HepG2 (cell line): ENCODE data around the gene BMAL1. TPM values are rescaled to one million over a fixed set of nuclear protein-coding genes. Genes with fewer than 3 reads are reported as not detected.

Source experiments
- ATAC-seq: fragments of 200-7000 bp; cut with Tn5 transposase; 3 replicates; pipeline ENCODE4 v1.9.1; 2020; ENCODE audit warnings: mild to moderate bottlenecking, moderate library complexity
- BruUV-seq: library from RNA; stranded (reverse); fragments of 400-500 nt; replicated peaks from 2 replicates; lab custom pipeline; 2021; lab: Mats Ljungman, UMichigan
- CTCF ChIA-PET: fragments of 300-600 bp; formaldehyde crosslinking; extraction: SDS; loops from one replicate; lab custom pipeline; 2021; ENCODE audit warnings: low total read pairs, inconsistent platforms, low intra/inter-chr PET ratio; lab: Yijun Ruan, JAX
- POLR2A ChIA-PET: fragments of 350-600 bp; sonication (Branson Sonifier 250); formaldehyde crosslinking; loops from one replicate; lab custom pipeline; 2020; ENCODE audit warnings: antibody characterized with exemption, inconsistent platforms; lab: Yijun Ruan, JAX
- DNase-seq: peaks from one replicate; pipeline ENCODE4 v3.0.0-alpha.2; 2015; ENCODE audit warnings: low spot score
- FAIRE-seq: peaks from 3 replicates; lab custom pipeline; 2011; peaks lifted over from hg19 to GRCh38; lab: Jason Lieb, UNC
- H2AFZ ChIP-seq: one replicate; pipeline ENCODE4 v1.6.1; 2011; ENCODE audit warnings: low read length, inconsistent platforms
- H3K27ac ChIP-seq: fragments of 300-600 bp; 3 replicates; pipeline ENCODE4 v1.8.0; 2011; ENCODE audit warnings: mixed run types, mild to moderate bottlenecking, mixed read lengths, low read length, inconsistent platforms; ENCODE audit not compliant: insufficient read depth; ENCODE audit errors: extremely low read length
- H3K27me3 ChIP-seq, 2 experiments: fragments of 200-600 bp in 1 of 2; 2 replicates in 1 of 2; 3 replicates in 1 of 2; pipeline versions ENCODE4 v1.6.0 to v1.8.0; 2011; ENCODE audit warnings: low read length in 2 of 2, mild to moderate bottlenecking in 2 of 2, moderate library complexity in 2 of 2, inconsistent platforms in 1 of 2; ENCODE audit not compliant: insufficient read depth in 2 of 2, control insufficient read depth in 1 of 2
- H3K36me3 ChIP-seq, 2 experiments: fragments of 200-600 bp in 1 of 2; replicated peaks in 1 of 2; 2 replicates in 1 of 2; 3 replicates in 1 of 2; pipeline versions ENCODE4 v1.5.1 to v1.8.0; 2011; ENCODE audit warnings: low read length in 2 of 2, inconsistent platforms in 1 of 2; ENCODE audit not compliant: insufficient read depth in 2 of 2, control insufficient read depth in 1 of 2
- H3K4me1 ChIP-seq: 2 replicates; pipeline ENCODE4 v1.5.1; 2012; ENCODE audit warnings: low read length, inconsistent platforms; ENCODE audit not compliant: insufficient read depth
- H3K4me2 ChIP-seq: 2 replicates; pipeline ENCODE4 v1.6.0; 2011; ENCODE audit warnings: low read depth, low read length, inconsistent platforms
- H3K4me3 ChIP-seq, 3 experiments: fragments of 200-600 bp in 1 of 3; sonication (generic), shearing (Covaris generic) in 1 of 3; replicated peaks in 1 of 3; 2 replicates each; pipeline ENCODE4 v1.5.1; 2011 to 2016; ENCODE audit warnings: low read length in 3 of 3, inconsistent platforms in 2 of 3, low read depth in 2 of 3, mild to moderate bottlenecking in 2 of 3, control low read depth in 1 of 3, mixed read lengths in 1 of 3; ENCODE audit not compliant: insufficient read depth in 1 of 3
- H3K79me2 ChIP-seq: one replicate; pipeline ENCODE4 v1.6.1; 2011; ENCODE audit warnings: low read length, inconsistent platforms; ENCODE audit not compliant: insufficient read depth
- H3K9ac ChIP-seq: 2 replicates; pipeline ENCODE4 v1.6.0; 2011; ENCODE audit warnings: mild to moderate bottlenecking, low read depth, low read length, inconsistent platforms; ENCODE audit not compliant: insufficient read depth
- H3K9me3 ChIP-seq: 2 replicates; pipeline ENCODE4 v1.5.1; 2012; ENCODE audit warnings: mild to moderate bottlenecking, low read length
- H4K20me1 ChIP-seq: 2 replicates; pipeline ENCODE4 v1.6.0; 2011; ENCODE audit warnings: inconsistent platforms, mild to moderate bottlenecking, low read length, moderate library complexity; ENCODE audit not compliant: insufficient read depth
- HINFP ChIP-seq: sonication (generic); formaldehyde crosslinking; IDR thresholded peaks from 2 replicates; pipeline ENCODE4 v1.4.0; 2020; ENCODE audit warnings: low read depth, mild to moderate bottlenecking, missing genetic modification reagents
- NCOR1 ChIP-seq: fragments of 200-600 bp; sonication (generic); IDR thresholded peaks from 2 replicates; pipeline ENCODE4 v1.7.0; 2017; ENCODE audit warnings: antibody characterized with exemption, low read length, borderline replicate concordance
- RFX3 ChIP-seq: IDR thresholded peaks from 2 replicates; pipeline ENCODE4 v1.6.1; 2016; ENCODE audit warnings: missing biosample characterization, missing genetic modification reagents
- RORA ChIP-seq: sonication (generic); formaldehyde crosslinking; IDR thresholded peaks from 2 replicates; pipeline ENCODE4 v1.5.0; 2020; ENCODE audit warnings: mild to moderate bottlenecking, missing genetic modification reagents, moderate library complexity
- ZBTB7A ChIP-seq: sonication (generic); formaldehyde crosslinking; IDR thresholded peaks from 2 replicates; pipeline ENCODE4 v1.8.0; 2022; ENCODE audit warnings: mild to moderate bottlenecking, missing genetic modification reagents
- ZFP36L1 ChIP-seq: sonication (generic); formaldehyde crosslinking; IDR thresholded peaks from 2 replicates; pipeline ENCODE4 v1.8.0; 2022; ENCODE audit warnings: mild to moderate bottlenecking, missing genetic modification reagents, moderate library complexity
- ZNF354B ChIP-seq: sonication (generic); formaldehyde crosslinking; IDR thresholded peaks from 2 replicates; pipeline ENCODE4 v1.8.0; 2022; ENCODE audit warnings: mild to moderate bottlenecking, missing genetic modification reagents
- ZNF367 ChIP-seq: sonication (generic); formaldehyde crosslinking; IDR thresholded peaks from 2 replicates; pipeline ENCODE4 v1.4.0; 2020; ENCODE audit warnings: missing genetic modification reagents, borderline replicate concordance
- ZNF510 ChIP-seq: sonication (generic); formaldehyde crosslinking; IDR thresholded peaks from 2 replicates; pipeline ENCODE4 v1.4.0; 2020; ENCODE audit warnings: low read depth, mild to moderate bottlenecking, missing genetic modification reagents
- ZNF513 ChIP-seq: sonication (generic); formaldehyde crosslinking; conservative IDR thresholded peaks from 2 replicates; pipeline ENCODE4 v1.5.0; 2020; ENCODE audit warnings: missing genetic modification reagents
- ZNF737 ChIP-seq: sonication (generic); formaldehyde crosslinking; IDR thresholded peaks from 2 replicates; pipeline ENCODE4 v1.5.0; 2020; ENCODE audit warnings: missing genetic modification reagents, mild to moderate bottlenecking, borderline replicate concordance
- WGBS: methylation state at CpG from one replicate; pipeline ENCODE4 v1.1.6; 2017; ENCODE audit warnings: low lambda C conversion rate; 5-methylcytosine and 5-hydroxymethylcytosine counted together
- in situ Hi-C: cut with HindIII; loops from 2 replicates; pipeline ENCODE4 v1.10.0; 2017; ENCODE audit warnings: low pct_unique_long_range_greater_than_20kb; ENCODE audit not compliant: extremely low pct_ligation_motif_present
- intact Hi-C: fragments of 100-400 bp; cut with micrococcal nuclease; formaldehyde crosslinking; loops from one replicate; pipeline ENCODE4 v1.10.0; 2022; ENCODE audit not compliant: unreplicated experiment
- polyA plus RNA-seq, 8 experiments: library from polyadenylated mRNA; depleted of rRNA in 3 of 8; stranded (reverse) in 7 of 8; unstranded in 1 of 8; fragments of >200 nt; fragmentation: Illumina TruSeq in 4 of 8; extraction: Trizol in 4 of 8; gene quantifications; 2 replicates each; pipeline versions ENCODE4 v1.2.1 to v1.2.3, GENCODE V29; 2011 to 2016; ENCODE audit warnings: low read depth in 4 of 8, missing spikeins in 1 of 8, mixed read lengths in 1 of 8; ENCODE audit not compliant: insufficient read depth in 1 of 8
- total RNA-seq, 5 experiments: library from RNA; depleted of rRNA; stranded (reverse); fragments of >200 nt; fragmentation: Illumina TruSeq; extraction: Trizol; gene quantifications; 2 replicates each; pipeline ENCODE4 v1.2.3, GENCODE V29; 2016; ENCODE audit warnings: low read depth in 1 of 5
- TF ChIP-seq, protein P1 (sequence below): sonication (generic); formaldehyde crosslinking; IDR thresholded peaks from 2 replicates; pipeline ENCODE4 v1.4.0; 2020; ENCODE audit warnings: missing genetic modification reagents, mild to moderate bottlenecking, borderline replicate concordance
- TF ChIP-seq, protein P2 (sequence below): conservative IDR thresholded peaks from 2 replicates; pipeline ENCODE4 v1.6.1; 2018; ENCODE audit warnings: missing genetic modification reagents
- TF ChIP-seq, protein P3 (sequence below): sonication (generic); formaldehyde crosslinking; IDR thresholded peaks from 2 replicates; pipeline ENCODE4 v1.4.0; 2020; ENCODE audit warnings: missing genetic modification reagents

Gene BMAL1
- total and polyA plus RNA-seq, 2 of the 13 experiments (the other 11 are each of a cell fraction or from before 2014, with no cell fraction given), result 4.5 to 4.8 TPM

DNA sequence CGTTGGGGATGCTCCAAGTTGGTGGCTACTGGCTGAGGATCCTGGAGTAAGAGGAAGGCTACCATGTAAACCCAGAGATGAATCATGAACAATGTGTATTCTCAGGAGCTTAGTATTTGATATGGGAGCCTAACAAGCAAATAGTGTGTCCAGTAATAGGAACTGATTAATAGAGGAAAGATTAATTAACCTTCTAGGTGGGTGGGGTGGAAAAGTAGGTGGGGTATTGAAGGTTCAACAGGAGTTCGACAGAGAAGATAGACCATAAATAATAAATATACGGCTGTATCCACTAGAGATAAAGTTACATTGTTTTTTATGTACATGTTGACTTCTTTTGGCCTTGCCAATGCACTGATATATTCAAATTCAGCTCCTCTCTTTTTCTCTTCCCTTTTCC is 43.1 kb downstream of the BMAL1 start:
- DNase-seq, result no peak
- Histone ChIP-seq H2AFZ (no peak overlapping the region), H3K4me2 (no peak overlapping the region), H3K9me3 (no peaks in the 10 kb centered on the region), H4K20me1 (no peaks in the 10 kb centered on the region)
- CTCF ChIA-PET, result no interaction called here
- TF ChIP-seq ZNF367 (CRISPR knock-in tag), result no peak
- no peak for TF ChIP-seq ZNF510
- TF ChIP-seq HINFP (CRISPR knock-in tag), result no peak
- TF ChIP-seq ZNF513 (CRISPR knock-in tag), result no peak
- TF ChIP-seq, protein P1, sequence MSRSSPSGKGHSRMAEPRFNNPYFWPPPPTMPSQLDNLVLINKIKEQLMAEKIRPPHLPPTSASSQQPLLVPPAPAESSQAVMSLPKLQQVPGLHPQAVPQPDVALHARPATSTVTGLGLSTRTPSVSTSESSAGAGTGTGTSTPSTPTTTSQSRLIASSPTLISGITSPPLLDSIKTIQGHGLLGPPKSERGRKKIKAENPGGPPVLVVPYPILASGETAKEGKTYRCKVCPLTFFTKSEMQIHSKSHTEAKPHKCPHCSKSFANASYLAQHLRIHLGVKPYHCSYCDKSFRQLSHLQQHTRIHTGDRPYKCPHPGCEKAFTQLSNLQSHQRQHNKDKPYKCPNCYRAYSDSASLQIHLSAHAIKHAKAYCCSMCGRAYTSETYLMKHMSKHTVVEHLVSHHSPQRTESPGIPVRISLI (CRISPR knock-in tag), result no peak
- TF ChIP-seq, protein P2, sequence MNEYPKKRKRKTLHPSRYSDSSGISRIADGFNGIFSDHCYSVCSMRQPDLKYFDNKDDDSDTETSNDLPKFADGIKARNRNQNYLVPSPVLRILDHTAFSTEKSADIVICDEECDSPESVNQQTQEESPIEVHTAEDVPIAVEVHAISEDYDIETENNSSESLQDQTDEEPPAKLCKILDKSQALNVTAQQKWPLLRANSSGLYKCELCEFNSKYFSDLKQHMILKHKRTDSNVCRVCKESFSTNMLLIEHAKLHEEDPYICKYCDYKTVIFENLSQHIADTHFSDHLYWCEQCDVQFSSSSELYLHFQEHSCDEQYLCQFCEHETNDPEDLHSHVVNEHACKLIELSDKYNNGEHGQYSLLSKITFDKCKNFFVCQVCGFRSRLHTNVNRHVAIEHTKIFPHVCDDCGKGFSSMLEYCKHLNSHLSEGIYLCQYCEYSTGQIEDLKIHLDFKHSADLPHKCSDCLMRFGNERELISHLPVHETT (CRISPR knock-in tag), result no peak
- TF ChIP-seq RORA, result no peak
- no peak for TF ChIP-seq ZFP36L1 (CRISPR knock-in tag)
- TF ChIP-seq, protein P3, sequence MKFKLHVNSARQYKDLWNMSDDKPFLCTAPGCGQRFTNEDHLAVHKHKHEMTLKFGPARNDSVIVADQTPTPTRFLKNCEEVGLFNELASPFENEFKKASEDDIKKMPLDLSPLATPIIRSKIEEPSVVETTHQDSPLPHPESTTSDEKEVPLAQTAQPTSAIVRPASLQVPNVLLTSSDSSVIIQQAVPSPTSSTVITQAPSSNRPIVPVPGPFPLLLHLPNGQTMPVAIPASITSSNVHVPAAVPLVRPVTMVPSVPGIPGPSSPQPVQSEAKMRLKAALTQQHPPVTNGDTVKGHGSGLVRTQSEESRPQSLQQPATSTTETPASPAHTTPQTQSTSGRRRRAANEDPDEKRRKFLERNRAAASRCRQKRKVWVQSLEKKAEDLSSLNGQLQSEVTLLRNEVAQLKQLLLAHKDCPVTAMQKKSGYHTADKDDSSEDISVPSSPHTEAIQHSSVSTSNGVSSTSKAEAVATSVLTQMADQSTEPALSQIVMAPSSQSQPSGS, result no peak
- TF ChIP-seq RFX3 (CRISPR knock-in tag), result no peak
- no peak for TF ChIP-seq NCOR1
- no peak for TF ChIP-seq ZNF737 (CRISPR knock-in tag)
- TF ChIP-seq ZBTB7A (CRISPR knock-in tag), result no peak
- no peak for TF ChIP-seq ZNF354B
- TF ChIP-seq, all 625 proteins: peak for 0
- H3K27me3 ChIP-seq, result no peaks in the 10 kb centered on the region; a peak in 1 of 5 replicates
- no peaks in the 10 kb centered on the region for H3K79me2 ChIP-seq
- no peak overlapping the region for H3K4me3 ChIP-seq
- no peak for ATAC-seq
- H3K36me3 ChIP-seq, result no peaks in the 10 kb centered on the region
- H3K27ac ChIP-seq, result no peak overlapping the region
- peaks cover 10% of the 10 kb centered on the region; the same call in 1 of the 2 replicates for H3K4me1 ChIP-seq
- POLR2A ChIA-PET, result no interaction called here
- WGBS, result 56% methylated on average over 3 of the region's 3 CpGs
- intact Hi-C loops (no loop called here), in situ Hi-C loops (no loop called here)
- FAIRE-seq, result no peak
- H3K9ac ChIP-seq, result no peak overlapping the region
- no TSS peak for BruUV-seq
